Activated CD4-positive, alpha-beta T cell treated with anti-CD3 and anti-CD28 coated beads, Interleukin-2, amount 10 ng/mL, durations not matched to agents 7 days and 5 days (primary cell): ENCODE data around the gene CNTNAP2. TPM values are rescaled to one million over a fixed set of nuclear protein-coding genes. Genes with fewer than 3 reads are reported as not detected.

ENCODE experiments used
- CTCF ChIA-PET: fragments of 350-600 bp; sonication (Branson Sonifier 250); formaldehyde crosslinking; loops from one replicate; lab custom pipeline; 2021; ENCODE audit warnings: antibody characterized with exemption; lab: Charles Lee
- POLR2A ChIA-PET: fragments of 350-600 bp; sonication (Branson Sonifier 250); formaldehyde crosslinking; loops from one replicate; lab custom pipeline; 2021; ENCODE audit warnings: antibody characterized with exemption; lab: Charles Lee
- DNase-seq: peaks from one replicate; pipeline ENCODE4 v3.0.0-alpha.2; 2020
- H3K27ac Mint-ChIP-seq: one replicate; pipeline ENCODE4 v1.8.0; 2021; ENCODE audit warnings: mild to moderate bottlenecking, moderate library complexity, mixed read lengths
- H3K27me3 Mint-ChIP-seq: one replicate; pipeline ENCODE4 v1.8.0; 2021; ENCODE audit warnings: mixed read lengths
- H3K36me3 Mint-ChIP-seq: one replicate; pipeline ENCODE4 v1.8.0; 2021; ENCODE audit warnings: low read depth, mixed read lengths
- H3K4me1 Mint-ChIP-seq: one replicate; pipeline ENCODE4 v1.8.0; 2021; ENCODE audit warnings: mixed read lengths
- H3K4me3 Mint-ChIP-seq: one replicate; pipeline ENCODE4 v1.8.0; 2021; ENCODE audit warnings: mild to moderate bottlenecking, moderate library complexity, mixed read lengths
- H3K9me3 Mint-ChIP-seq: one replicate; pipeline ENCODE4 v1.8.0; 2021; ENCODE audit warnings: mixed read lengths
- total RNA-seq, 2 experiments: library from RNA; stranded (reverse); gene quantifications; one replicate each; pipeline ENCODE4 v1.2.3, GENCODE V29; 2021

The CNTNAP2 gene
- total RNA-seq, 2 experiments from 2014 or later: not detected

- no peak for DNase-seq
- CTCF ChIA-PET: no interaction called here
- Mint-ChIP-seq H3K4me3 (no peak overlapping the region), H3K9me3 (no peaks in the 10 kb centered on the region), H3K4me1 (no peaks in the 10 kb centered on the region), H3K36me3 (no peaks in the 10 kb centered on the region), H3K27me3 (no peaks in the 10 kb centered on the region), H3K27ac (no peak overlapping the region)
- POLR2A ChIA-PET: no interaction called here
These were observed 1180.4 kb downstream of the CNTNAP2 start for GRCh38 chr7:147296986-147297385.

DNA sequence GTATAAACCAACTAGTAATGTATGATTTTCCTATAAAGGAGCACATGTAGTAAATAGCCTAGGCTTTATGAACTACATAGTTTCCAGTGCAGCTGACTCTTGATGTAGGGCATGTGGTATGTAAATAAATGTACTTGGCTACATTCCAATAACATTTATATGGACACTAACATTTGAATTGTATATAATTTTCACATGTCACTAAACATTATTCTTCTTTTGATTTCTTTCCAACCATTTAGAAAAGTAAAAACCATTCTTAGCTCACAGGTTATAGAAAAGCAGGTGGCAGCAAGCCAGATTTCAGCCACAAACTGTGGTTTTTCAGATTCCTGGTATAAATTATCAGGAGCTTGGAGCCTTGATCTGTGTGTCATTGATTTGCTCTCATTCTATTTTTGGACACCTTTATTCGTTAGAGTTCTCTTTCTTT lies 1182.0 kb downstream of the CNTNAP2 start:
- ChIA-PET POLR2A (no interaction called here), CTCF (no interaction called here)
- H3K27ac Mint-ChIP-seq: no peak overlapping the region
- no peaks in the 10 kb centered on the region for H3K27me3 Mint-ChIP-seq
- no peaks in the 10 kb centered on the region for H3K36me3 Mint-ChIP-seq
- no peaks in the 10 kb centered on the region for H3K4me1 Mint-ChIP-seq
- no peak for DNase-seq
- no peak overlapping the region for H3K4me3 Mint-ChIP-seq
- no peaks in the 10 kb centered on the region for H3K9me3 Mint-ChIP-seq

- H3K27ac Mint-ChIP-seq: no peak overlapping the region
- H3K4me3 Mint-ChIP-seq: no peak overlapping the region
- no peak for DNase-seq
- H3K9me3 Mint-ChIP-seq: no peaks in the 10 kb centered on the region
- POLR2A ChIA-PET: no interaction called here
- H3K4me1 Mint-ChIP-seq: no peaks in the 10 kb centered on the region
- H3K36me3 Mint-ChIP-seq: no peaks in the 10 kb centered on the region
- H3K27me3 Mint-ChIP-seq: no peaks in the 10 kb centered on the region
- CTCF ChIA-PET: no interaction called here
These were observed 1183.7 kb downstream of the CNTNAP2 start for GRCh38 chr7:147300293-147300692.

GRCh38 chr7:147304376-147304775 lies 1187.8 kb downstream of the CNTNAP2 start:
- H3K27me3 Mint-ChIP-seq: no peaks in the 10 kb centered on the region
- no peak overlapping the region for H3K27ac Mint-ChIP-seq
- H3K9me3 Mint-ChIP-seq: peaks cover 2% of the 10 kb centered on the region
- DNase-seq: no peak
- ChIA-PET CTCF (no interaction called here), POLR2A (interaction anchor here (0.6 kb wide), 1 partner anchor 35 kb away, joined by 3 read pairs; no protein-coding TSS in a partner anchor)
- no peaks in the 10 kb centered on the region for H3K4me1 Mint-ChIP-seq
- H3K4me3 Mint-ChIP-seq: no peak overlapping the region
- H3K36me3 Mint-ChIP-seq: no peaks in the 10 kb centered on the region

GRCh38 chr7:147305827-147306226 lies 1189.2 kb downstream of the CNTNAP2 start:
- POLR2A ChIA-PET: no interaction called here

DNA sequence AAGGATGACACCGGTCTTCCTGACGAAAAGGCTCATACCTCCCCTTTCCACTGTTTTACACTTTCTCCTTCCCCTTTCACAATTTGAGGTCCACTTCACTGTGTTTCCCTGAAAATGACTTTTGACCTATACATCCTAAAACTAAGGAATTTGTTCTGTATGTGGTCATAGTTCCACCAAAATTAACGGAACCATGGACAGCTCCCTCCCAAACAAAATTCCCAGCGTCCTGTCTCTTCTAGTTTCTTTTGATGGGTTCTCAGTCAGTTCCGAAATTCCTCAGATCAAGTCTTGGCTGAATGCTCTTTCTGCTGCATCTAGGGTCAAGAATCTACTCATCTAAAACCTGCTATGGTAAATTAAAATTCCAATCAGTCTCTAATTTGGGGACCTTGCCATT lies 1191.9 kb downstream of the CNTNAP2 start:
- H3K36me3 Mint-ChIP-seq: no peaks in the 10 kb centered on the region
- H3K4me1 Mint-ChIP-seq: no peaks in the 10 kb centered on the region
- no peak overlapping the region for H3K4me3 Mint-ChIP-seq
- POLR2A ChIA-PET: no interaction called here
- H3K27ac Mint-ChIP-seq: no peak overlapping the region
- no peaks in the 10 kb centered on the region for H3K27me3 Mint-ChIP-seq
- peaks cover 2% of the 10 kb centered on the region for H3K9me3 Mint-ChIP-seq
- no peak for DNase-seq
- CTCF ChIA-PET: no interaction called here

More at GRCh38 chr7:147305827-147306226, 1189.2 kb downstream of the CNTNAP2 start:
- Mint-ChIP-seq H3K9me3 (peaks cover 2% of the 10 kb centered on the region), H3K4me3 (no peak overlapping the region), H3K36me3 (no peaks in the 10 kb centered on the region), H3K4me1 (no peaks in the 10 kb centered on the region), H3K27me3 (no peaks in the 10 kb centered on the region), H3K27ac (no peak overlapping the region)
- CTCF ChIA-PET: no interaction called here
- no peak for DNase-seq

DNA sequence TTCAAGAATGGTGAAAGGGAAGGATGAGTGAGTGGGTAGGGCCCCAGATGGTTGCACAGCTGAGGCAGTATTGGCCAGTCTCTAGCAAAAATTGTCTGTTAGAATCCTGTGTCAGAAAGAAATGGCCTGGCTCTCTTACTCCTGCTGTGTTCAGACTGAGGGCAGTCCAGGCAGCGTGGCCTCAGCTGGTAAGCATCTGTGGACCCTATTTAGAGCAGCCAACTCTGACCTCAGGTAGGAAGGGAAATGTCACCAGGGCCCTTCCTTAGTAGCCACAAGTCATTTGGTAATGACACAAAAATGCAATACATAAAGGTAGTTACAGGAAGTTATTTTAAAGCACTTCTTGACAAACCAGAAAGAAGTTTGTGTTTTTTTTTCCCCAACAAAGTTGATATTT lies 1194.7 kb downstream of the CNTNAP2 start:
- Mint-ChIP-seq H3K4me3 (no peak overlapping the region), H3K27me3 (no peaks in the 10 kb centered on the region), H3K4me1 (no peaks in the 10 kb centered on the region), H3K27ac (no peak overlapping the region), H3K36me3 (no peaks in the 10 kb centered on the region), H3K9me3 (peaks cover 7% of the 10 kb centered on the region)
- DNase-seq: no peak
- ChIA-PET CTCF (no interaction called here), POLR2A (no interaction called here)

DNA sequence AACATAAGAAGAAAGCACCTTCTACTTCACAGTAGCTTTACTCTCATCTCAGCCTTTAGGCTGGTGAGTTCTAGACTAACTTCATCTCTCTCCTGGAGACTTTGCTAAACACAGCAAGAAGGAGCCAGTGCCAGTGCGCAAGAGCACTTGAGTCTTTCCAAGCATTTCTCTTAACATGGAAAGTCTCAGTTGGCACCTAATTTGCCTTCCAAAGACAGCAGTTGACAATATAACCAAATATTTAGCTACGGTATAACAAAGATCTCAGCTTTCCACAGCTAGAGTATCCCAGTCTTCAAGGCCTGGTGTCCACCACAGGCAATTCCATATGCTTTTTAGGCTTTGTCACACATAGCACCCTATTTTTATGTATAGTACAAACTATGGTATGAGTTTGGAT lies 1204.9 kb downstream of the CNTNAP2 start:
- Mint-ChIP-seq H3K36me3 (no peaks in the 10 kb centered on the region), H3K27me3 (no peaks in the 10 kb centered on the region), H3K9me3 (peaks cover 2% of the 10 kb centered on the region), H3K4me3 (no peak overlapping the region), H3K4me1 (no peaks in the 10 kb centered on the region), H3K27ac (no peak overlapping the region)
- CTCF ChIA-PET: no interaction called here
- DNase-seq: no peak
- POLR2A ChIA-PET: no interaction called here

GRCh38 chr7:147332988-147333387 lies 1216.4 kb downstream of the CNTNAP2 start:
- no peaks in the 10 kb centered on the region for H3K4me1 Mint-ChIP-seq
- no peak overlapping the region for H3K27ac Mint-ChIP-seq
- no peaks in the 10 kb centered on the region for H3K36me3 Mint-ChIP-seq
- no peak overlapping the region for H3K4me3 Mint-ChIP-seq
- H3K9me3 Mint-ChIP-seq: no peaks in the 10 kb centered on the region
- CTCF ChIA-PET: no interaction called here
- no peaks in the 10 kb centered on the region for H3K27me3 Mint-ChIP-seq
- no peak for DNase-seq
- POLR2A ChIA-PET: no interaction called here

GRCh38 chr7:147363101-147363500 lies 1246.5 kb downstream of the CNTNAP2 start:
- no peak overlapping the region for H3K27ac Mint-ChIP-seq
- no peak for DNase-seq
- ChIA-PET POLR2A (no interaction called here), CTCF (no interaction called here)
- H3K4me3 Mint-ChIP-seq: no peak overlapping the region
- H3K4me1 Mint-ChIP-seq: no peaks in the 10 kb centered on the region
- no peaks in the 10 kb centered on the region for H3K27me3 Mint-ChIP-seq
- no peaks in the 10 kb centered on the region for H3K36me3 Mint-ChIP-seq
- peaks cover 2% of the 10 kb centered on the region for H3K9me3 Mint-ChIP-seq

- H3K9me3 Mint-ChIP-seq: no peaks in the 10 kb centered on the region
- H3K4me1 Mint-ChIP-seq: no peaks in the 10 kb centered on the region
- DNase-seq: no peak
- no peaks in the 10 kb centered on the region for H3K27me3 Mint-ChIP-seq
- H3K4me3 Mint-ChIP-seq: no peak overlapping the region
- CTCF ChIA-PET: no interaction called here
- no peaks in the 10 kb centered on the region for H3K36me3 Mint-ChIP-seq
- POLR2A ChIA-PET: no interaction called here
- H3K27ac Mint-ChIP-seq: no peak overlapping the region
These were observed 1259.6 kb downstream of the CNTNAP2 start for GRCh38 chr7:147376192-147376591.

GRCh38 chr7:147380926-147381325 lies 1264.3 kb downstream of the CNTNAP2 start:
- Mint-ChIP-seq H3K4me3 (no peak overlapping the region), H3K27me3 (no peaks in the 10 kb centered on the region), H3K36me3 (no peaks in the 10 kb centered on the region), H3K4me1 (no peaks in the 10 kb centered on the region), H3K27ac (no peak overlapping the region), H3K9me3 (peaks cover 4% of the 10 kb centered on the region)
- DNase-seq: no peak
- CTCF ChIA-PET: no interaction called here
- POLR2A ChIA-PET: no interaction called here

DNA sequence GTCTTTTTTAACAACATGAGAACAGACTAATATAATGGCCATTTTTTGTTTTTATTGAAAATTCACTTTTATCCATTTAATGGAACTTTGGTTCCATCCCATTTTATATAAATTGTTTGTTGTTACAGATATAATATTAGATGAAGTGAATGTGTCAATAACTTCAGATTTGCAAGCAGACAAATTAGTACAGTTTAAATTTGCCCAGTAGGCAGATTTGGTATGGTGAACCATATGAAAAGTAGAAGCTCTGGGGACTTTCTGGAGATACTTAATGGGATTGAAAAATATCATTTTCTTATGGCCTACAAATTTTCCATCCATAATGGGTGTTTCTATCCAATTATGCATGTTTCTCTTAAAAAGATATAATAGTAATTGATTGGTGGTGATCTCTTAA lies 1277.7 kb downstream of the CNTNAP2 start:
- DNase-seq: no peak
- Mint-ChIP-seq H3K27me3 (no peaks in the 10 kb centered on the region), H3K4me3 (no peak overlapping the region), H3K27ac (no peak overlapping the region), H3K36me3 (no peaks in the 10 kb centered on the region), H3K9me3 (peaks cover 12% of the 10 kb centered on the region), H3K4me1 (no peaks in the 10 kb centered on the region)
- CTCF ChIA-PET: no interaction called here
- POLR2A ChIA-PET: no interaction called here

GRCh38 chr7:147400221-147400689 lies 1283.7 kb downstream of the CNTNAP2 start:
- Mint-ChIP-seq H3K27ac (no peak overlapping the region), H3K27me3 (no peaks in the 10 kb centered on the region), H3K9me3 (peaks cover 8% of the 10 kb centered on the region), H3K36me3 (no peaks in the 10 kb centered on the region), H3K4me1 (no peaks in the 10 kb centered on the region), H3K4me3 (no peak overlapping the region)
- DNase-seq: no peak
- ChIA-PET POLR2A (no interaction called here), CTCF (interaction anchor here (0.6 to 0.8 kb wide), 2 partner anchors 12 to 1536 kb away, joined by 3 read pairs; no protein-coding TSS in a partner anchor)
